PC-3 (cell line): ENCODE measurements around the gene PIAS3.

Source experiments
- EZH2 ChIP-seq: fragments of 300-600 bp; sonication (generic); IDR thresholded peaks from one replicate; pipeline ENCODE4 v1.6.1; 2017; ENCODE audit warnings: antibody characterized with exemption, mild to moderate bottlenecking, low read length; ENCODE audit not compliant: unreplicated experiment
- TF ChIP-seq, protein P1 (sequence below): fragments of 300-600 bp; sonication (generic); conservative IDR thresholded peaks from 2 replicates; pipeline ENCODE4 v1.5.1; 2017; ENCODE audit warnings: antibody characterized with exemption, low read depth, mild to moderate bottlenecking, low read length

DNA sequence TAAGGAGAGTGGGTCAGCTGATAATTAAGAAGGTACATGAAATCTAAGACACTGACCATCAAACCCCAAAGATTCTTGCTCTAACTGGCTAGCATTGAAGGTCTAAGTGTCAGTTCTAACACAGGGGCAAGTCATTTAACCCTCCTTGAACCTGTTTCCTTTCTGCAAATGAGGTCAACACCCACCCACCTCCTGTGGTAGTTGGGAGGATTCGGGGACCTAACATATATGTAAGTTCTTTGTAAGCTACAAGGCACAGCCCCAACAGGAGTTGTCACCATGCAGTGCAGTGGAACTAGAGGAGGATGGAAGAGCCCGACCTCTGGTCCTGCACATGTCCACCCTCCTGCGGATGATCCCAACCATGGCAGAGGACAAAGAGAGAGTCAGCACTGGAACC is 11.1 kb downstream of the PIAS3 start:
- no peak for TF ChIP-seq EZH2
- TF ChIP-seq, protein P1, sequence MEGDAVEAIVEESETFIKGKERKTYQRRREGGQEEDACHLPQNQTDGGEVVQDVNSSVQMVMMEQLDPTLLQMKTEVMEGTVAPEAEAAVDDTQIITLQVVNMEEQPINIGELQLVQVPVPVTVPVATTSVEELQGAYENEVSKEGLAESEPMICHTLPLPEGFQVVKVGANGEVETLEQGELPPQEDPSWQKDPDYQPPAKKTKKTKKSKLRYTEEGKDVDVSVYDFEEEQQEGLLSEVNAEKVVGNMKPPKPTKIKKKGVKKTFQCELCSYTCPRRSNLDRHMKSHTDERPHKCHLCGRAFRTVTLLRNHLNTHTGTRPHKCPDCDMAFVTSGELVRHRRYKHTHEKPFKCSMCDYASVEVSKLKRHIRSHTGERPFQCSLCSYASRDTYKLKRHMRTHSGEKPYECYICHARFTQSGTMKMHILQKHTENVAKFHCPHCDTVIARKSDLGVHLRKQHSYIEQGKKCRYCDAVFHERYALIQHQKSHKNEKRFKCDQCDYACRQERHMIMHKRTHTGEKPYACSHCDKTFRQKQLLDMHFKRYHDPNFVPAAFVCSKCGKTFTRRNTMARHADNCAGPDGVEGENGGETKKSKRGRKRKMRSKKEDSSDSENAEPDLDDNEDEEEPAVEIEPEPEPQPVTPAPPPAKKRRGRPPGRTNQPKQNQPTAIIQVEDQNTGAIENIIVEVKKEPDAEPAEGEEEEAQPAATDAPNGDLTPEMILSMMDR, result no peak
